ENCODE data around the gene DSCAM. TPM values are rescaled to one million over a fixed set of nuclear protein-coding genes. Genes with fewer than 3 reads are reported as not detected.

The DSCAM gene
- total and polyA plus RNA-seq, 8 donors: 0.37 TPM; not detected in 7

DNA sequence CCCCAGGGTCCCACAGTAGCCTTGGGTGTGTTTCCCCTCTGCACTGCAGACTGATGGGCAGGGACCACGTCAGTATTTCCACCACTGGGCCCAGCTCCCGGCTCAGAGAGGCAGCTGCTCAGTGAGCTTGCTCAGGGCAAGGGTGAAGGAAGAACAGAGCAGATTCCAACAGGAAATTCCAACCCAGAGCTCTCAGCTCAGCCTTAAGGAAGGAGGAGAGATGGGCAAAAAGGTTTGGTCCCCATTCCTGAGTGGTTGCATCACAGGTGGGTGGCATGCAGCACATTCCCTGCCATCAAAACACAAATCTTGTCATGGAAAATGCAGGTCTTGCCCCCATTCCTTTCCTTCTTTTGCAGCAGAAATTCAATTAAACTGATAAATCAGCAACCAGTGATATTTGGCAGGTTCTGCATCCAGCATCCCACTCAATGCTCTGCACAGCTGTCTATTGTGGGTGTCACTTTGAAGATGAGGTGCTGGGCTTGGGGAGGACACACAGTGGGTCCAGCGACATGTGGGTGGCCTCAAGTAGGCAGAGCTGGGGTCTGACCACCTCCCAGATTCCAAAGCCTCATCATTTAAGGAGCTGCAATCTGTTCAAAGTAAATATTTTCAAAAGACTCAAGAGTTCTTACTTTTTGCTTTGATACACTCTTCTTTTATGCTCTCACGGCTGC is 315.4 kb downstream of the DSCAM start:
- TF ChIP-seq POLR2A (IDR thresholded peaks at IDR 0.05): no peak
- TF ChIP-seq POLR2AphosphoS5 (IDR thresholded peaks at IDR 0.05): no peak
- TF ChIP-seq, protein P1, sequence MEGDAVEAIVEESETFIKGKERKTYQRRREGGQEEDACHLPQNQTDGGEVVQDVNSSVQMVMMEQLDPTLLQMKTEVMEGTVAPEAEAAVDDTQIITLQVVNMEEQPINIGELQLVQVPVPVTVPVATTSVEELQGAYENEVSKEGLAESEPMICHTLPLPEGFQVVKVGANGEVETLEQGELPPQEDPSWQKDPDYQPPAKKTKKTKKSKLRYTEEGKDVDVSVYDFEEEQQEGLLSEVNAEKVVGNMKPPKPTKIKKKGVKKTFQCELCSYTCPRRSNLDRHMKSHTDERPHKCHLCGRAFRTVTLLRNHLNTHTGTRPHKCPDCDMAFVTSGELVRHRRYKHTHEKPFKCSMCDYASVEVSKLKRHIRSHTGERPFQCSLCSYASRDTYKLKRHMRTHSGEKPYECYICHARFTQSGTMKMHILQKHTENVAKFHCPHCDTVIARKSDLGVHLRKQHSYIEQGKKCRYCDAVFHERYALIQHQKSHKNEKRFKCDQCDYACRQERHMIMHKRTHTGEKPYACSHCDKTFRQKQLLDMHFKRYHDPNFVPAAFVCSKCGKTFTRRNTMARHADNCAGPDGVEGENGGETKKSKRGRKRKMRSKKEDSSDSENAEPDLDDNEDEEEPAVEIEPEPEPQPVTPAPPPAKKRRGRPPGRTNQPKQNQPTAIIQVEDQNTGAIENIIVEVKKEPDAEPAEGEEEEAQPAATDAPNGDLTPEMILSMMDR (IDR thresholded peaks at IDR 0.05): no peak
- no peak for TF ChIP-seq EP300 (IDR thresholded peaks at IDR 0.05)
- H3K9me3 ChIP-seq: peaks cover 0 to 17% (median 12%) of the 10 kb centered on the region in 4 donors
- 39 to 56% (median 43%) methylated on average over 4 of the region's 4 CpGs for WGBS, 5 donors

DNA sequence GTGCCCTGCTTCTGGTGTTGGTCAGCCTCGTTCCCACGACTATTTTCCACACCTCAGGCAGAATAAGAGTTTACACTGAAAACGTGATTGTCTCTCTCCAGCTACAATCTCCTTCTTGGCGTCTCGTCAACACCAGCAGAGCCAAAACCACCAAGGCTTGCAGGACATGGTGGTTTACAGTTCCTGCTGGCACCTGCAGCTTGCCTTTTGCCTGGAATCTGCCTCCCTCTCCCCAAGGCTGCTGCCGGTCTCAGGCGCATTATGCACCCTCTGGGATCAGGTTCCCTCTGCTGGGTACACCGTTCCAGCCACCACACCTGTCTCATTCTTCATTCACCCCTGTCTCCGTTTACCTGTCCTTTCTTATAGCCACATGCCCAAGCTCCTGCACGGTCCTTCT is 315.9 kb downstream of the DSCAM start:
- no peak for TF ChIP-seq POLR2AphosphoS5 (IDR thresholded peaks at IDR 0.05)
- TF ChIP-seq, protein P1 (IDR thresholded peaks at IDR 0.05): no peak
- no peak for TF ChIP-seq POLR2A (IDR thresholded peaks at IDR 0.05)
- TF ChIP-seq EP300 (IDR thresholded peaks at IDR 0.05): no peak
- no peaks in the 10 kb centered on the region for H3K4me1 ChIP-seq
- peaks cover 0 to 10% (median 6%) of the 10 kb centered on the region in 3 donors for H3K27me3 ChIP-seq
- WGBS, 5 donors: 73 to 83% (median 77%) methylated on average over 10 of the region's 10 CpGs
- intact Hi-C loops (cut with DNase I; ENCODE audit: low total_unique reads): no loop called here
- no peak overlapping the region for H3K27ac ChIP-seq
- no peak overlapping the region for H3K4me3 ChIP-seq
- peaks cover 0 to 17% (median 12%) of the 10 kb centered on the region in 4 donors for H3K9me3 ChIP-seq
- H3K36me3 ChIP-seq: no peaks in the 10 kb centered on the region
- DNase-seq: no peak

More for the DNA sequence above, 315.4 kb downstream of the DSCAM start:
- DNase-seq: no peak
- Histone ChIP-seq H3K4me1 (no peaks in the 10 kb centered on the region), H3K4me3 (no peak overlapping the region), H3K36me3 (no peaks in the 10 kb centered on the region), H3K27ac (no peak overlapping the region), H3K27me3 (peaks cover 0 to 10% (median 6%) of the 10 kb centered on the region in 3 donors)
- intact Hi-C loops (cut with DNase I; ENCODE audit: low total_unique reads): no loop called here

DNA sequence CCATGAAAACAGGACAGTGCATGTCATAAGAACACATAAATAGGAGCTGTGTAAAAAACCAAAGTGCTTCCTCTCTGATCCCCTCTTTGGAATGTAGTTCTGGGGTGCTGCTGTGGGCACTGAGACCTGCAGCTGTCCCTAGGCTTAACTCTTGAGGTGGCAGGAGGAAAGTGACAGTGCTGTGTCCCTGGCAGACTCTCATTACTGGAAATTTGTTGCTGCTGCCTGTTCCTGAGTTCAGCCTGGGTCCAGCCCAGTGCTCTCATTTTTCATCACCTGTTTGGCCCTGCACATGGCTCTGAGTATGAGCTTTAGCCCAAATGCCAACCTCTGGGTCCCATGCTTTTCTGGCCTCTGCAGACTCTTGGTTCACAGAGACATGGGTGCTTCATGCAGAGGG is 329.3 kb downstream of the DSCAM start:
- no peaks in the 10 kb centered on the region for H3K36me3 ChIP-seq
- TF ChIP-seq POLR2A (IDR thresholded peaks at IDR 0.05): no peak
- TF ChIP-seq EP300 (IDR thresholded peaks at IDR 0.05): no peak
- TF ChIP-seq, protein P1 (IDR thresholded peaks at IDR 0.05): no peak
- no peak for TF ChIP-seq POLR2AphosphoS5 (IDR thresholded peaks at IDR 0.05)
- H3K9me3 ChIP-seq: no peaks in the 10 kb centered on the region
- H3K27ac ChIP-seq: no peak overlapping the region
- DNase-seq: no peak
- peaks cover 0 to 6% (median 0%) of the 10 kb centered on the region in 3 donors for H3K27me3 ChIP-seq
- H3K4me1 ChIP-seq: no peaks in the 10 kb centered on the region
- intact Hi-C loops (cut with DNase I; ENCODE audit: low total_unique reads): no loop called here
- no peak overlapping the region for H3K4me3 ChIP-seq

DNA sequence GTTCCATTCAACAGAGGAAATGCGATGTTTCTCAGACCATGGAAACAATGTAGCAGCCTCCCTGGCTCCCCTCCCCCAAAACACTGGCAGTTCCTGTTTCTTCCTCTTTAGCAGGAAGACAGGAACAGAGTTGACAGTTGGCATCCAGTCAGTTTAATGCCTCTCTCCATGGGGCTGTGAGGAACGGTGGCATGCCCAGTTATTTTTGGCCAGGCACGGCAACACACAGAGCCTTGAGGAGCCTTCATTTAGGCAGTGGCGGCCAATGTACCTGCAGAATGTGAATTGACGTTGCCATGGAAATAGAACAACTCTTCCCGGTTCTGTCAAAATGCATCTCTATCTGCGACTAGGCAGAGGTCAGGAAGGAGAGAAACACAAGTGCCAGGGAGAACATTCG is 330.6 kb downstream of the DSCAM start:
- Histone ChIP-seq H3K27ac (no peak overlapping the region), H3K36me3 (no peaks in the 10 kb centered on the region), H3K9me3 (no peaks in the 10 kb centered on the region), H3K27me3 (peaks cover 0 to 6% (median 0%) of the 10 kb centered on the region in 3 donors), H3K4me1 (no peaks in the 10 kb centered on the region), H3K4me3 (no peak overlapping the region)
- no peak for TF ChIP-seq POLR2A (IDR thresholded peaks at IDR 0.05)
- TF ChIP-seq, protein P1 (IDR thresholded peaks at IDR 0.05): no peak
- no peak for TF ChIP-seq EP300 (IDR thresholded peaks at IDR 0.05)
- no peak for TF ChIP-seq POLR2AphosphoS5 (IDR thresholded peaks at IDR 0.05)
- intact Hi-C loops (cut with DNase I; ENCODE audit: low total_unique reads): no loop called here
- DNase-seq: peak in 1 of 2 donors; percentile 52
- WGBS, 5 donors: 25 to 35% (median 33%) methylated on average over 8 of the region's 8 CpGs
